A549 treated with GW870086 at 1 μM for 4 hours (cell line): ENCODE measurements around the gene OR51B4. TPM values are rescaled to one million over a fixed set of nuclear protein-coding genes. Genes with fewer than 3 reads are reported as not detected.

ENCODE experiments used
- total RNA-seq: library from RNA; stranded (reverse); fragments of 200-300 nt; extraction: Qiagen RNA extraction; gene quantifications from 5 replicates; pipeline ENCODE4 v1.2.3, GENCODE V29; 2022; ENCODE audit warnings: low read depth

OR51B4 gene, protein sequence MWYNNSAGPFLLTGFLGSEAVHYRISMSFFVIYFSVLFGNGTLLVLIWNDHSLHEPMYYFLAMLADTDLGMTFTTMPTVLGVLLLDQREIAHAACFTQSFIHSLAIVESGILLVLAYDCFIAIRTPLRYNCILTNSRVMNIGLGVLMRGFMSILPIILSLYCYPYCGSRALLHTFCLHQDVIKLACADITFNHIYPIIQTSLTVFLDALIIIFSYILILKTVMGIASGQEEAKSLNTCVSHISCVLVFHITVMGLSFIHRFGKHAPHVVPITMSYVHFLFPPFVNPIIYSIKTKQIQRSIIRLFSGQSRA
- total RNA-seq, result not detected in 5 replicates

DNA sequence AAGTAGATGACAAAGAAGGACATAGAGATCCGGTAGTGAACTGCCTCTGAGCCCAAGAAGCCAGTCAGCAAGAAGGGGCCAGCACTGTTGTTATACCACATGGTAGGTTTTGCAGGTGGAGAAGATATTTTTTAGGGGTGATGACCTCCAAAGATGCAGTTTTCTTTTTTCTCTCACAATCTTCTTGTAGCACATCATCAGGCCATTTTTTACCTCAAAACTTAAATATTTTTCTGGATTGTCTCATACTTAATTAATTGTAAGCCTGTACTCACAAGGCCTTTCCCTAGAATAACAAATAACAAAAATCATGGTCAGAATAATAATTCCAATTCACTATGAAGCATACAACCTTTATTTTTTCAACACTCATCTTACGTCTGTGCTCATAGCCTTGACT, at the start of gene OR51B4:
TSS of gene OR51B4 (minus strand) at position 101 of the 400 bp plus-strand sequence. CDS start at position 101, 0 bp downstream.

DNA sequence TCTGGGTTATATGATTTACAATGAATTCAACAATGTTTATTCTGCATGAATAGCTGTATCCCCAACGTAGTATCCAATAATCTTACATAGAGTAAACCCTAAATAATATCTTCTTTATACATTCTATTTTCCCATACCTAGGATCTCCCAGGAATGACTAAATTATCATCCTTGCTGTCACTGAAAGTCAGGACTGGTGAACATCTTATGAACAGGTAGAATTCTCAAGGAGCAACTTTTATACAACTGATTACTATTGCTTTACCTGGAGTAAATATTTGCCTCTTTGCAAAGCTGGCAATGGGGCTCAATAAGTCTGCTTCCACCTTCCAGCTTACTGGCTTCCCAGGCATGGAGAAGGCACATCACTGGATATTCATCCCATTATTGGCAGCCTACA, 49.5 kb upstream of the OR51B4 start, which contains the start of gene OR51B6:
TSS of gene OR51B6 (plus strand) at position 301 of the 400 bp plus-strand sequence. CDS start at position 301, 0 bp downstream.

DNA sequence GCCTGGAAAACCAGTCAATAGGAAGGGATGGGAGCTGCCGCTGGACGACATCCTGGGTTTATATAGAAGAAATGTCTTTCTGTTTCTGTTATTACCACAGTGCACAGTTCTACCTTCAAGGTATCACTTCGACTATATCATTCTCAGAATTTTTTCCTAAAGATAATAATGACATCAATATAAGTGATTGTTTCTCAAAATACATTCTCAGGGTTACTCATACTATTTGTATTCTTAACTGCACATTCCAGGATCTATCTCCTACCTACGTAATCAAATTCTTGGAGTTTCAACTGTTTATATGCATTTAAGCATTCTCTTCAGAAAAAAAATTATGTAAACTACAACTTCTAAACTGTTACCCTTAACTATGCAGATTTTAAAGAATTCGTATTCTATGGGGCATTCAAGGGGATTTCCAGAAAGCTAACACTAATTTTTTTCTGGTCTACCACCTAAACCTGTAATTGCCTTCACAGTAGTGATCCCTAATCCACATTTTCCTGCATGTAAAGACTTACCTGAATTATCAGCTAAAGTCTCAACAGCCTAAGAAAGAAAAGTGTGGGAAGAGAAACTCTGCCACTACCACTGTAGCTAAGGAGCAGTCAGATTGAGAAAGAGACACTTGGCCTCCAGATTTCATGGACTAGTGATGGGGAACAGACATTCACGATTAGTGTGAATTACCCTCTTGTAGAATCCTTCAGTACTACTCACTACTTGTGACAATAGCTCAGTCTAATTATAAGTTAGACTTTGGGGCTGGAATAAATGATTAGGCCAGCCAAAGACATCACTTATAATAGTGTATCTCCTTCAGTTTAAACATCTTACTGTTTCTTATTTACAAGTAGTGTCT, 42.0 kb upstream of the OR51B4 start, which contains the start of gene OR51B5:
TSS of gene OR51B5 (minus strand) at position 51 of the 862 bp plus-strand sequence. CDS start at position 51, 0 bp downstream.

DNA sequence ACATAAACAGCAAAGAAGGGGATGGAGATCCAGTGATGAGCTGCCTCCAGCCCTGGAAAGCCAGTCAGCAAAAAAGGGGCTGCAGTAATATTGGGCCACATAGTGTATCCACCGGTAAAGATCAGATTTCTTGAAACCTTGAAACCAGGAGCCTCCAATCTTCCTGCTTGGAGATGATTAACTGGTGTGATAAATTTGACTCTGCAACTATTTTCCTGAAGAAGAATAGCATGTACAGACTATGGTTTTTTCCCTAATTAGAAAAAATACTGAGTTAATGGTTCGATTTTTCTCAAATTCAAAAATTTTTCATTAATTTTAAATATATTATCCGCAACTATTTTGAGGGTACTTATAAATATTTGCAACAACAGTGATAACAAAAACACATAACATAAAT, 22.5 kb upstream of the OR51B4 start, which contains the start of gene OR51B2:
TSS of gene OR51B2 (minus strand) at position 101 of the 400 bp plus-strand sequence. CDS start at position 101, 0 bp downstream.

DNA sequence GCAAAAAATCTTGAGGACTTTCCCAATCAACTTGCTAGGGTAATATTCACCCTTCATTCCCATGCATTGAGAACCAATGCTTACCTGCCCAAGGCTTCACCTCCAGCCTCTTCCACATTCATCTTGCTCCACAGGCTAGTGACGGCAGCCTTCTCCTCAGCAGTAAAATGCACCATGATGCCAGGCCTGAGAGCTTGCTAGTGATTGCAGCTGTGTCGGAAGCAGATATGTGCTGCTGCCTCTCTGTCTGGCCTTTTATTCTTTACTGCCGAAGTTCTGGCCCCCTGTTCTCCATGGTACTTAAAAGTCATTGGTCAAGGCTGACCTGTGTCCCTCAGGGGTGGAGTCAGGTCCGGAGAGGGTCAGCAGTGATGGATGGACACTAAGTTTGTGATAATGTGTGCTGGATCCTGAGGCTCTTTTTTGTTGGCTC, 32.0 kb downstream of the OR51B4 start, which contains the start of gene HBE1:
TSS of gene HBE1 (minus strand) at position 231 of the 433 bp plus-strand sequence. CDS start at position 176, 55 bp downstream.

DNA sequence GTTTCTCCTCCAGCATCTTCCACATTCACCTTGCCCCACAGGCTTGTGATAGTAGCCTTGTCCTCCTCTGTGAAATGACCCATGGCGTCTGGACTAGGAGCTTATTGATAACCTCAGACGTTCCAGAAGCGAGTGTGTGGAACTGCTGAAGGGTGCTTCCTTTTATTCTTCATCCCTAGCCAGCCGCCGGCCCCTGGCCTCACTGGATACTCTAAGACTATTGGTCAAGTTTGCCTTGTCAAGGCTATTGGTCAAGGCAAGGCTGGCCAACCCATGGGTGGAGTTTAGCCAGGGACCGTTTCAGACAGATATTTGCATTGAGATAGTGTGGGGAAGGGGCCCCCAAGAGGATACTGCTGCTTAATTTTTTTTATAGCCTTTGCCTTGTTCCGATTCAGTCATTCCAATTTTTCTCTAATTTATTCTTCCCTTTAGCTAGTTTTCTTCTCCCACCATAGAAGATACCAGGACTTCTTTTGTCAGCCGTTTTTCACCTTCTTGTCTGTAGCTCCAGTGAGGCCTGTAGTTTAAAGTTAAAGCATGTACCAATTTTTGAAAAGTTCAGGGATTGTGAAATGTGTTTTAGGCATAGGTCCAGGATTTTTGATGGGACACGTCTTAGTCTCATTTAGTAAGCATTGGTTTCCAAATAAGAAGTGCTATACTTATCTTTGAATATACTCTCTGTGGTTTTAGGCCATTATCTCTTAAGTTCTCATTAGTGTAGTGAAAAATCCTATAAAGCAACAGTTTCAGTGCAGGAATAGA, 46.9 kb downstream of the OR51B4 start, which contains the start of gene HBG2:
TSS of gene HBG2 (minus strand) at position 136 of the 768 bp plus-strand sequence. CDS start at position 83, 53 bp downstream.

Other genes starting within 250 kb of the OR51B4 start
- gene OR52E2, start 242.3 kb downstream of the OR51B4 start, total RNA-seq, result not detected in 5 replicates
- not detected in 5 replicates for gene OR52E1, start 232.4 kb downstream of the OR51B4 start, total RNA-seq
- gene OR52A5, start 163.6 kb downstream of the OR51B4 start, total RNA-seq, result not detected in 5 replicates
- not detected in 5 replicates for gene OR52A1, start 147.2 kb downstream of the OR51B4 start, total RNA-seq
- gene OR51V1, start 101.3 kb downstream of the OR51B4 start, total RNA-seq, result not detected in 5 replicates
- not detected in 5 replicates for gene HBB, start 74.9 kb downstream of the OR51B4 start, total RNA-seq
- not detected in 5 replicates for gene HBD, start 67.5 kb downstream of the OR51B4 start, total RNA-seq
- gene HBG1, start 52.1 kb downstream of the OR51B4 start, total RNA-seq, result not detected in 5 replicates
- not detected in 5 replicates for gene HBG2, start 47.2 kb downstream of the OR51B4 start, total RNA-seq
- gene HBE1, start 32.0 kb downstream of the OR51B4 start, total RNA-seq, result 0.38 TPM in 1 of 5 replicates, not detected in the others
- gene OR51B2, start 22.4 kb upstream of the OR51B4 start, total RNA-seq, result not detected in 5 replicates
- gene OR51B5, start 41.6 kb upstream of the OR51B4 start, total RNA-seq, result 0.10 TPM in 2 of 5 replicates, not detected in the others
- not detected in 5 replicates for gene OR51B6, start 49.6 kb upstream of the OR51B4 start, total RNA-seq
- not detected in 5 replicates for gene OR51M1, start 81.9 kb upstream of the OR51B4 start, total RNA-seq
- gene OR51Q1, start 120.2 kb upstream of the OR51B4 start, total RNA-seq, result not detected in 5 replicates
- gene OR51I1, start 139.6 kb upstream of the OR51B4 start, total RNA-seq, result not detected in 5 replicates
- not detected in 5 replicates for gene OR51I2, start 147.4 kb upstream of the OR51B4 start, total RNA-seq
- gene OR52D1, start 186.7 kb upstream of the OR51B4 start, total RNA-seq, result not detected in 5 replicates
- not detected in 5 replicates for gene UBQLN3, start 208.0 kb upstream of the OR51B4 start, total RNA-seq
- gene UBQLNL, start 214.8 kb upstream of the OR51B4 start, total RNA-seq, result not detected in 5 replicates
- not detected in 5 replicates for gene OR52H1, start 246.6 kb upstream of the OR51B4 start, total RNA-seq